ENCODE measurements around the gene TIMM29.

DNA sequence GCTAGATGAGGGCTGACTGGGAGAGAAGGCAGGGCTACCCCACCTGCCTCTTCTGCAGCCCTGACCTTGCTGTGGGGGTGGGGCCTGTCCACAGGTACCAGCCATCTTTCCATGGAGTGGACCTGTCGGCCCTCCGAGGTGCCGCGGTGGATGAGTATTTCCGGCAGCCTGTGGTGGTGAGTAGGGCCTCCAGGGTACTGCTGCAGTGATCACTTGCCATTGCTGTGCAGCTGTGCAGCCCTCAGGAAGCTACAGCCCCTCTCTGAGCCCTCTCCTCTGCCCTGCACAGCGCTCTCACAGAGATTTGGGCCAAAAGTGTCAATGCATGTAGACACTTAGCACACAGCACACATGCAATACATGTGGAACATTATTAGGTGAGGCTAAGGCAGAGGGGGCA, 12.0 kb upstream of the TIMM29 start:
- TF ChIP-seq, protein P1, sequence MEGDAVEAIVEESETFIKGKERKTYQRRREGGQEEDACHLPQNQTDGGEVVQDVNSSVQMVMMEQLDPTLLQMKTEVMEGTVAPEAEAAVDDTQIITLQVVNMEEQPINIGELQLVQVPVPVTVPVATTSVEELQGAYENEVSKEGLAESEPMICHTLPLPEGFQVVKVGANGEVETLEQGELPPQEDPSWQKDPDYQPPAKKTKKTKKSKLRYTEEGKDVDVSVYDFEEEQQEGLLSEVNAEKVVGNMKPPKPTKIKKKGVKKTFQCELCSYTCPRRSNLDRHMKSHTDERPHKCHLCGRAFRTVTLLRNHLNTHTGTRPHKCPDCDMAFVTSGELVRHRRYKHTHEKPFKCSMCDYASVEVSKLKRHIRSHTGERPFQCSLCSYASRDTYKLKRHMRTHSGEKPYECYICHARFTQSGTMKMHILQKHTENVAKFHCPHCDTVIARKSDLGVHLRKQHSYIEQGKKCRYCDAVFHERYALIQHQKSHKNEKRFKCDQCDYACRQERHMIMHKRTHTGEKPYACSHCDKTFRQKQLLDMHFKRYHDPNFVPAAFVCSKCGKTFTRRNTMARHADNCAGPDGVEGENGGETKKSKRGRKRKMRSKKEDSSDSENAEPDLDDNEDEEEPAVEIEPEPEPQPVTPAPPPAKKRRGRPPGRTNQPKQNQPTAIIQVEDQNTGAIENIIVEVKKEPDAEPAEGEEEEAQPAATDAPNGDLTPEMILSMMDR (IDR thresholded peaks at IDR 0.05; ENCODE audit: insufficient read depth, low read length, poor library complexity, severe bottlenecking) = no peak
- TF ChIP-seq EZH2phosphoT487 (conservative IDR thresholded peaks at IDR 0.05; ENCODE audit: low read length) = no peak

Measured in SU-DHL-6 (cell line).